ENCODE data around the gene CMYA5. TPM values are rescaled to one million over a fixed set of nuclear protein-coding genes. Genes with fewer than 3 reads are reported as not detected.

The CMYA5 gene
- 3.4 and 4.0 TPM in 2 replicates for polyA plus RNA-seq

GRCh38 chr5:79689541-79690466, at the start of gene CMYA5:
TSS of gene CMYA5 (plus strand) at chr5:79689836. CDS start at chr5:79689908, 72 bp downstream.

Other genes starting within 250 kb of the CMYA5 start
- 38.8 and 81.5 TPM in 2 replicates for gene HOMER1, start 175.7 kb upstream of the CMYA5 start, polyA plus RNA-seq
- gene TENT2, start 77.4 kb upstream of the CMYA5 start, polyA plus RNA-seq, result 29.2 and 32.8 TPM in 2 replicates

Data from Purkinje cell (primary cell).